MM.1S (cell line): Measurements from ENCODE around the gene NUDT5.

Experiments used
- DNase-seq: peaks from one replicate; pipeline ENCODE4 v3.0.0-alpha.2; 2015
- H2AFZ ChIP-seq: fragments of 300-600 bp; sonication (generic); 2 replicates; pipeline ENCODE4 v1.6.0; 2016; ENCODE audit warnings: antibody characterized with exemption, low read length
- H3F3A ChIP-seq: fragments of 300-600 bp; sonication (generic); 2 replicates; pipeline ENCODE4 v1.6.1; 2016; ENCODE audit warnings: mild to moderate bottlenecking, antibody characterized with exemption, low read length, moderate library complexity, mixed read lengths; ENCODE audit not compliant: insufficient read depth
- H3K27ac ChIP-seq: fragments of 300-600 bp; sonication (generic); 2 replicates; pipeline ENCODE4 v1.5.1; 2016; ENCODE audit warnings: mild to moderate bottlenecking, low read length
- H3K27me3 ChIP-seq: fragments of 300-600 bp; sonication (generic); replicated peaks from 2 replicates; pipeline ENCODE4 v1.6.0; 2016; ENCODE audit warnings: low read length; ENCODE audit not compliant: insufficient read depth
- H3K36me3 ChIP-seq: fragments of 300-600 bp; sonication (generic); replicated peaks from 2 replicates; pipeline ENCODE4 v1.6.1; 2016; ENCODE audit warnings: mild to moderate bottlenecking, low read length, mixed read lengths; ENCODE audit not compliant: insufficient read depth
- H3K4me1 ChIP-seq: fragments of 300-600 bp; sonication (generic); 2 replicates; pipeline ENCODE4 v1.6.1; 2016; ENCODE audit warnings: low read length, mixed read lengths
- H3K4me2 ChIP-seq: fragments of 300-600 bp; sonication (generic); 2 replicates; pipeline ENCODE4 v1.6.0; 2016; ENCODE audit warnings: low read depth, low read length
- H3K4me3 ChIP-seq: fragments of 300-600 bp; sonication (generic); 2 replicates; pipeline ENCODE4 v1.5.1; 2016; ENCODE audit warnings: low read length, mixed read lengths
- H3K79me2 ChIP-seq: fragments of 300-600 bp; sonication (generic); 2 replicates; pipeline ENCODE4 v1.6.1; 2016; ENCODE audit warnings: mixed run types, low read length, mixed read lengths
- H3K9ac ChIP-seq: fragments of 300-600 bp; sonication (generic); 2 replicates; pipeline ENCODE4 v1.6.1; 2016; ENCODE audit warnings: low read length, mixed read lengths
- H3K9me2 ChIP-seq: fragments of 300-600 bp; sonication (generic); replicated peaks from 2 replicates; pipeline ENCODE4 v1.6.1; 2016; ENCODE audit warnings: mild to moderate bottlenecking, low read length, mixed read lengths; ENCODE audit not compliant: insufficient read depth
- H3K9me3 ChIP-seq: fragments of 300-600 bp; sonication (generic); replicated peaks from 2 replicates; pipeline ENCODE4 v1.6.1; 2016; ENCODE audit warnings: mild to moderate bottlenecking, low read length, mixed read lengths; ENCODE audit not compliant: insufficient read depth
- H4K20me1 ChIP-seq: fragments of 300-600 bp; sonication (generic); 2 replicates; pipeline ENCODE4 v1.6.1; 2016; ENCODE audit warnings: mild to moderate bottlenecking, low read length, moderate library complexity, mixed read lengths; ENCODE audit not compliant: insufficient read depth
- CTCF ChIP-seq: fragments of 300-600 bp; sonication (generic); IDR thresholded peaks from 2 replicates; pipeline ENCODE4 v1.5.1; 2016; ENCODE audit warnings: antibody characterized with exemption, low read length, mixed read lengths
- EZH2 ChIP-seq: fragments of 300-600 bp; sonication (generic); optimal IDR thresholded peaks from 2 replicates; pipeline ENCODE3; 2017; ENCODE audit warnings: low read depth, mild to moderate bottlenecking, antibody characterized with exemption, low read length, mixed read lengths
- EZH2phosphoT487 ChIP-seq: fragments of 300-600 bp; sonication (generic); IDR thresholded peaks from 2 replicates; pipeline ENCODE4 v1.6.1; 2018; ENCODE audit warnings: antibody characterized with exemption, low read length

Gene NUDT5

DNA sequence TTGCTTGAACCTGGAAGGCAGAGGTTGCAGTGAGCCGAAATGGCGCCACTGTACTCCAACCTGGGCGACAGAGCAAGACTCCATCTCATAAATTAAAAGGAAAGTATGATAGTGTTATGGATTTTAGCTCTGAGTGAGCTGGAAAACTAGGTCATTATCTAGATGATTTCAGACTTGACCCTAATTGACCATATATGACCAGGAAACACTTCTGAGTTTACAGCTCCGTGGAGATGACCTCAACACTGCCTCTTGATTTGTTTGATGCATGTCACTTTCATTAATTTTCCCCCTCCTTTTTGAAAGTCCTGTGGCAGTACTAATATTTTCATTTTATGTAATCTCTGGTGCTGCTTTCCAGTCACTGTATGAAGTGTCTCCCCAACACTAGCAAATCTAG, 74.0 kb downstream of the NUDT5 start:
- Histone ChIP-seq H3K9me3 (no peaks in the 10 kb centered on the region), H3K4me1 (no peaks in the 10 kb centered on the region), H3K79me2 (no peaks in the 10 kb centered on the region), H3K27ac (no peak overlapping the region), H4K20me1 (no peaks in the 10 kb centered on the region), H3K36me3 (no peaks in the 10 kb centered on the region), H3K4me3 (no peak overlapping the region), H3K27me3 (no peaks in the 10 kb centered on the region), H2AFZ (no peak overlapping the region), H3F3A (no peaks in the 10 kb centered on the region), H3K4me2 (no peak overlapping the region), H3K9ac (no peak overlapping the region), H3K9me2 (no peaks in the 10 kb centered on the region)
- TF ChIP-seq CTCF, result no peak
- no peak for TF ChIP-seq EZH2
- TF ChIP-seq EZH2phosphoT487, result no peak
- DNase-seq, result no peak
